Endodermal cell (in vitro differentiated cells): ENCODE data around the gene RPL13A. TPM values are rescaled to one million over a fixed set of nuclear protein-coding genes. Genes with fewer than 3 reads are reported as not detected.

Experiments
- DNase-seq: peaks from one replicate; pipeline ENCODE4 v3.0.0-alpha.2; 2017
- H3K27ac ChIP-seq: 2 replicates; pipeline ENCODE4 v1.5.1; 2013; ENCODE audit warnings: mild to moderate bottlenecking, low read depth, low read length, moderate library complexity
- H3K27me3 ChIP-seq: 2 replicates; pipeline ENCODE4 v1.6.1; 2013; ENCODE audit warnings: mild to moderate bottlenecking, low read length, moderate library complexity; ENCODE audit not compliant: insufficient read depth, control insufficient read depth, poor library complexity, severe bottlenecking
- H3K36me3 ChIP-seq: 2 replicates; pipeline ENCODE4 v1.7.0; 2013; ENCODE audit warnings: mild to moderate bottlenecking, low read length, moderate library complexity; ENCODE audit not compliant: control insufficient read depth, insufficient read depth
- H3K4me1 ChIP-seq: one replicate; pipeline ENCODE4 v1.7.0; 2013; ENCODE audit warnings: low read length; ENCODE audit not compliant: control insufficient read depth, insufficient read depth
- H3K4me3 ChIP-seq: 2 replicates; pipeline ENCODE4 v1.5.1; 2013; ENCODE audit warnings: mild to moderate bottlenecking, low read length, moderate library complexity
- H3K9ac ChIP-seq: 2 replicates; pipeline ENCODE4 v1.6.1; 2013; ENCODE audit warnings: mild to moderate bottlenecking, low read length, moderate library complexity; ENCODE audit not compliant: poor library complexity, severe bottlenecking; ENCODE audit errors: extremely low read depth
- H3K9me3 ChIP-seq: 2 replicates; pipeline ENCODE4 v1.6.1; 2013; ENCODE audit warnings: mild to moderate bottlenecking, low read length, moderate library complexity; ENCODE audit not compliant: control insufficient read depth
- H3K27ac Mint-ChIP-seq: 2 replicates; pipeline ENCODE4 v1.8.0; 2020; ENCODE audit warnings: mixed read lengths
- H3K27me3 Mint-ChIP-seq: 2 replicates; pipeline ENCODE4 v1.8.0; 2021; ENCODE audit warnings: mild to moderate bottlenecking, mixed read lengths; ENCODE audit not compliant: insufficient read depth
- H3K36me3 Mint-ChIP-seq: 2 replicates; pipeline ENCODE4 v1.8.0; 2020; ENCODE audit warnings: low read depth, mixed read lengths
- H3K4me1 Mint-ChIP-seq: 2 replicates; pipeline ENCODE4 v1.8.0; 2020; ENCODE audit warnings: mixed read lengths
- H3K4me3 Mint-ChIP-seq: 2 replicates; pipeline ENCODE4 v1.8.0; 2020; ENCODE audit warnings: mild to moderate bottlenecking, moderate library complexity, mixed read lengths
- H3K9me3 Mint-ChIP-seq: 2 replicates; pipeline ENCODE4 v1.8.0; 2020; ENCODE audit warnings: mild to moderate bottlenecking, mixed read lengths
- CTCF ChIP-seq: fragments of 200-600 bp; sonication (generic); conservative IDR thresholded peaks from 2 replicates; pipeline ENCODE4 v1.5.0; 2021; ENCODE audit warnings: antibody characterized with exemption, mild to moderate bottlenecking
- WGBS, 2 experiments: methylation state at CpG; one replicate each; pipeline versions ENCODE4 v1.1.5 to v1.1.7; 2013; ENCODE audit warnings: missing lambda C conversion rate in 2 of 2, mixed read lengths in 1 of 2; ENCODE audit not compliant: insufficient coverage in 1 of 2, insufficient read length in 1 of 2; 5-methylcytosine and 5-hydroxymethylcytosine counted together
- total RNA-seq, 2 donors: library from RNA; stranded (reverse); fragmentation: NEBNext Ultra II Directional in 1 of 2; extraction: Animal tissue kit (Norgen Biotek cat#: 25700) in 1 of 2; gene quantifications; 2 replicates in 1 of 2; 3 replicates in 1 of 2; pipeline ENCODE4 v1.2.1, GENCODE V29; 2021

RPL13A gene
- total RNA-seq, 2 donors from 2014 or later = 2,434 to 3,023 TPM

- Mint-ChIP-seq H3K4me3 (peak overlapping the region; percentile 59), H3K36me3 (peaks cover 11% of the 10 kb centered on the region), H3K27me3 (peaks cover 10% of the 10 kb centered on the region), H3K9me3 (no peaks in the 10 kb centered on the region), H3K27ac (no peak overlapping the region), H3K4me1 (peaks cover 6% of the 10 kb centered on the region)
- Histone ChIP-seq H3K9ac (no peak overlapping the region), H3K27me3 (peaks cover 9% of the 10 kb centered on the region), H3K27ac (no peak overlapping the region), H3K9me3 (no peaks in the 10 kb centered on the region), H3K36me3 (no peaks in the 10 kb centered on the region), H3K4me3 (peak overlapping the region; percentile 78), H3K4me1 (no peaks in the 10 kb centered on the region)
- no peak for DNase-seq
- no peak for TF ChIP-seq CTCF
- WGBS, 2 experiments = 64 to 86% methylated on average over 2 to 8 of the region's 8 CpGs
These were observed 47.4 kb downstream of the RPL13A start for GRCh38 chr19:49534632-49535385.

GRCh38 chr19:49536921-49537462, 49.6 kb downstream of the RPL13A start:
- Histone ChIP-seq H3K27me3 (peaks cover 9% of the 10 kb centered on the region), H3K9ac (no peak overlapping the region), H3K4me3 (no peak overlapping the region), H3K4me1 (no peaks in the 10 kb centered on the region), H3K27ac (no peak overlapping the region), H3K9me3 (no peaks in the 10 kb centered on the region), H3K36me3 (no peaks in the 10 kb centered on the region)
- WGBS, 2 experiments = 89 to 92% methylated on average over 18 to 22 of the region's 22 CpGs
- Mint-ChIP-seq H3K4me3 (no peak overlapping the region), H3K27ac (no peak overlapping the region), H3K4me1 (peaks cover 6% of the 10 kb centered on the region), H3K36me3 (peaks cover 7% of the 10 kb centered on the region), H3K9me3 (no peaks in the 10 kb centered on the region), H3K27me3 (peaks cover 10% of the 10 kb centered on the region)
- TF ChIP-seq CTCF = no peak
- no peak for DNase-seq

- H3K27me3 Mint-ChIP-seq = peaks cover 10% of the 10 kb centered on the region
- peaks cover 6% of the 10 kb centered on the region for H3K4me1 Mint-ChIP-seq
- H3K4me3 ChIP-seq = no peak overlapping the region
- H3K27ac Mint-ChIP-seq = no peak overlapping the region
- TF ChIP-seq CTCF = no peak
- no peaks in the 10 kb centered on the region for H3K4me1 ChIP-seq
- H3K36me3 ChIP-seq = no peaks in the 10 kb centered on the region
- H3K4me3 Mint-ChIP-seq = no peak overlapping the region
- H3K27ac ChIP-seq = no peak overlapping the region
- peaks cover 9% of the 10 kb centered on the region for H3K36me3 Mint-ChIP-seq
- peaks cover 9% of the 10 kb centered on the region for H3K27me3 ChIP-seq
- 89 to 90% methylated on average over 3 to 5 of the region's 5 CpGs for WGBS, 2 experiments
- H3K9ac ChIP-seq = no peak overlapping the region
- H3K9me3 ChIP-seq = no peaks in the 10 kb centered on the region
- no peaks in the 10 kb centered on the region for H3K9me3 Mint-ChIP-seq
- DNase-seq = no peak
These were observed 51.2 kb downstream of the RPL13A start for GRCh38 chr19:49538643-49539042.
